Endothelial cell of umbilical vein (primary cell): ENCODE results near the gene DDI1. TPM values are rescaled to one million over a fixed set of nuclear protein-coding genes. Genes with fewer than 3 reads are reported as not detected.

Source experiments
- BruUV-seq: library from RNA; stranded (reverse); fragments of 400-500 nt; replicated peaks from 2 replicates; lab custom pipeline; 2021; lab: Mats Ljungman, UMichigan
- CTCF ChIA-PET: fragments of 300-600, 350-600 bp; sonication (Branson Sonifier 250); formaldehyde crosslinking; loops from one replicate; lab custom pipeline; 2021; ENCODE audit warnings: antibody characterized with exemption, inconsistent platforms; lab: Charles Lee
- POLR2A ChIA-PET: fragments of 300-600, 350-600 bp; sonication (Branson Sonifier 250); formaldehyde crosslinking; loops from one replicate; lab custom pipeline; 2021; ENCODE audit warnings: antibody characterized with exemption, inconsistent platforms; lab: Charles Lee
- DNase-seq: peaks from one replicate; pipeline ENCODE4 v3.0.0-alpha.2; 2011; ENCODE audit warnings: low read depth, low spot score
- FAIRE-seq: peaks from 2 replicates; lab custom pipeline; 2011; peaks lifted over from hg19 to GRCh38; lab: Jason Lieb, UNC
- H2AFZ ChIP-seq: 2 replicates; pipeline ENCODE4 v1.6.0; 2012; ENCODE audit warnings: low read depth, low read length, control low read depth, inconsistent platforms
- H3K27ac ChIP-seq: 2 replicates; pipeline ENCODE4 v1.5.1; 2011; ENCODE audit warnings: low read depth, mild to moderate bottlenecking, control low read depth, low read length, moderate library complexity; ENCODE audit not compliant: insufficient read depth
- H3K27me3 ChIP-seq, 2 experiments: 2 replicates each; pipeline versions ENCODE4 v1.6.0 to v1.6.1; 2011; ENCODE audit warnings: low read length in 2 of 2, mixed read lengths in 1 of 2; ENCODE audit not compliant: control insufficient read depth in 2 of 2, insufficient read depth in 2 of 2
- H3K36me3 ChIP-seq, 2 experiments: 2 replicates in 1 of 2; 3 replicates in 1 of 2; pipeline ENCODE4 v1.5.1; 2011; ENCODE audit warnings: low read length in 2 of 2, mild to moderate bottlenecking in 1 of 2, moderate library complexity in 1 of 2; ENCODE audit not compliant: control insufficient read depth in 2 of 2, insufficient read depth in 2 of 2; ENCODE audit errors: extremely low read depth in 1 of 2
- H3K4me1 ChIP-seq: 3 replicates; pipeline ENCODE4 v1.5.1; 2011; ENCODE audit warnings: mild to moderate bottlenecking, low read length; ENCODE audit not compliant: control insufficient read depth, insufficient read depth; ENCODE audit errors: extremely low read depth
- H3K4me2 ChIP-seq: 2 replicates; pipeline ENCODE4 v1.6.1; 2011; ENCODE audit warnings: low read length, control low read depth, mixed read lengths; ENCODE audit not compliant: insufficient read depth
- H3K4me3 ChIP-seq, 3 experiments: fragments of 200-600 bp in 1 of 3; sonication (generic), shearing (Covaris generic) in 1 of 3; replicated peaks in 1 of 3; 2 replicates each; pipeline ENCODE4 v1.5.1; 2011 to 2016; ENCODE audit warnings: control low read depth in 3 of 3, low read length in 3 of 3, mild to moderate bottlenecking in 2 of 3, inconsistent platforms in 1 of 3, low read depth in 1 of 3, moderate library complexity in 1 of 3; ENCODE audit not compliant: insufficient read depth in 1 of 3
- H3K79me2 ChIP-seq: 2 replicates; pipeline ENCODE4 v1.6.0; 2012; ENCODE audit warnings: low read length, inconsistent platforms; ENCODE audit not compliant: control insufficient read depth, insufficient read depth
- H3K9ac ChIP-seq: replicated peaks from 2 replicates; pipeline ENCODE3; 2011; ENCODE audit warnings: low read length, control low read depth; ENCODE audit not compliant: insufficient read depth; ENCODE audit errors: extremely low read depth
- H3K9me1 ChIP-seq: replicated peaks from 3 replicates; pipeline ENCODE4 v1.6.0; 2011; ENCODE audit warnings: mild to moderate bottlenecking, low read length; ENCODE audit not compliant: control insufficient read depth, insufficient read depth; ENCODE audit errors: extremely low read depth
- H3K9me3 ChIP-seq: replicated peaks from 2 replicates; pipeline ENCODE4 v1.5.1; 2012; ENCODE audit warnings: low read length, inconsistent platforms; ENCODE audit not compliant: control insufficient read depth, insufficient read depth
- H4K20me1 ChIP-seq: replicated peaks from 2 replicates; pipeline ENCODE3; 2011; ENCODE audit warnings: mild to moderate bottlenecking, low read length; ENCODE audit not compliant: control insufficient read depth, insufficient read depth; ENCODE audit errors: extremely low read depth
- CTCF ChIP-seq, 2 donors: IDR thresholded peaks; 1 replicate in 1 of 2; 2 replicates in 1 of 2; pipeline ENCODE4 v1.5.1; 2011; ENCODE audit warnings: low read length in 2 of 2, mild to moderate bottlenecking in 2 of 2, moderate library complexity in 2 of 2, control low read depth in 1 of 2, inconsistent platforms in 1 of 2, low read depth in 1 of 2; ENCODE audit not compliant: insufficient read depth in 1 of 2; ENCODE audit errors: extremely low read depth in 1 of 2
- EZH2 ChIP-seq: IDR thresholded peaks from 2 replicates; pipeline ENCODE4 v1.6.1; 2012; ENCODE audit warnings: borderline replicate concordance, low read depth, mild to moderate bottlenecking, moderate library complexity, low read length, inconsistent platforms; ENCODE audit not compliant: severe bottlenecking
- FOS ChIP-seq: IDR thresholded peaks from 2 replicates; pipeline ENCODE4 v1.6.1; 2011; ENCODE audit warnings: mild to moderate bottlenecking, low read length, moderate library complexity, borderline replicate concordance; ENCODE audit not compliant: insufficient read depth
- GATA2 ChIP-seq: IDR thresholded peaks from 2 replicates; pipeline ENCODE4 v1.7.0; 2011; ENCODE audit warnings: low read depth, mild to moderate bottlenecking, moderate library complexity, mixed read lengths, low read length; ENCODE audit not compliant: insufficient read length, insufficient read depth
- JUN ChIP-seq: IDR thresholded peaks from 2 replicates; pipeline ENCODE4 v1.6.1; 2011; ENCODE audit warnings: borderline replicate concordance, low read depth; ENCODE audit not compliant: insufficient read length, insufficient read depth
- MAX ChIP-seq: IDR thresholded peaks from 2 replicates; pipeline ENCODE4 v1.6.1; 2011; ENCODE audit not compliant: insufficient read depth, insufficient read length
- MYC ChIP-seq: IDR thresholded peaks from one replicate; pipeline ENCODE4 v1.6.1; 2011; ENCODE audit warnings: mild to moderate bottlenecking, low read depth, low read length
- POLR2A ChIP-seq: IDR thresholded peaks from 2 replicates; pipeline ENCODE4 v1.6.1; 2012; ENCODE audit warnings: low read depth, mild to moderate bottlenecking, control low read depth, low read length
- POLR2AphosphoS5 ChIP-seq: IDR thresholded peaks from 2 replicates; pipeline ENCODE4 v1.6.1; 2012; ENCODE audit warnings: low read depth, mild to moderate bottlenecking, control low read depth, low read length, moderate library complexity; ENCODE audit not compliant: insufficient read depth
- dilution Hi-C: fragments of 300-500 bp; cut with MboI; formaldehyde crosslinking; loops from one replicate; pipeline ENCODE4 v1.15.0; 2019; ENCODE audit warnings: low sequenced_read_pairs; ENCODE audit not compliant: extremely low pct_ligation_motif_present
- intact Hi-C: fragments of 100-400 bp; cut with micrococcal nuclease; formaldehyde crosslinking; loops from one replicate; pipeline ENCODE4 v1.10.0; 2022
- polyA plus RNA-seq, 4 experiments: library from polyadenylated mRNA; depleted of rRNA in 3 of 4; stranded (reverse) in 3 of 4; unstranded in 1 of 4; fragments of >200 nt; gene quantifications; 2 replicates each; pipeline versions ENCODE4 v1.2.1 to v1.2.3, GENCODE V29; 2011 to 2012; ENCODE audit warnings: missing spikeins in 1 of 4
- total RNA-seq: library from RNA; stranded (reverse); gene quantifications from 2 replicates; pipeline ENCODE4 v1.2.3, GENCODE V29; 2021

Gene DDI1
- total and polyA plus RNA-seq, 2 donors (not counting 3 experiments of a cell fraction or from before 2014, with no cell fraction given): not detected

- H3K4me1 ChIP-seq: no peaks in the 10 kb centered on the region
- ChIA-PET POLR2A (no interaction called here), CTCF (interaction anchor here (1.2 kb wide), 1 partner anchor 31 kb away, joined by 3 read pairs; no protein-coding TSS in a partner anchor)
- DNase-seq (no peak), FAIRE-seq (no peak)
- H3K9ac ChIP-seq: no peak overlapping the region
- BruUV-seq: no TSS peak
- no peaks in the 10 kb centered on the region for H3K9me1 ChIP-seq
- H3K9me3 ChIP-seq: no peaks in the 10 kb centered on the region
- no peaks in the 10 kb centered on the region for H4K20me1 ChIP-seq
- no peaks in the 10 kb centered on the region for H3K79me2 ChIP-seq
- H3K4me3 ChIP-seq: no peak overlapping the region
- intact Hi-C loops: no loop called here
- no peak overlapping the region for H3K4me2 ChIP-seq
- no peaks in the 10 kb centered on the region for H3K27me3 ChIP-seq
- H3K27ac ChIP-seq: no peak overlapping the region
- H2AFZ ChIP-seq: no peak overlapping the region
- TF ChIP-seq FOS (no peak), MYC (no peak), JUN (no peak), CTCF (IDR thresholded peaks at IDR 0.05; ENCODE audit: extremely low read depth in 1 of 2, insufficient read depth in 1 of 2, low read depth in 1 of 2, low read length in 2 of 2) (no peak), POLR2A (no peak), EZH2 (no peak), MAX (no peak), GATA2 (no peak), POLR2AphosphoS5 (no peak)
- no peaks in the 10 kb centered on the region for H3K36me3 ChIP-seq
- dilution Hi-C loops: no loop called here
These were observed 38.7 kb downstream of the DDI1 start for GRCh38 chr11:104075091-104075490.
